Liver (tissue), 9 donors: ENCODE data around the gene MAML3. TPM values are rescaled to one million over a fixed set of nuclear protein-coding genes. Genes with fewer than 3 reads are reported as not detected.

Experiments
- DNase-seq: peaks from one replicate; pipeline ENCODE4 v3.0.0-alpha.2; 2017; ENCODE audit warnings: low spot score
- H3K27ac ChIP-seq, 2 donors: one replicate each; pipeline ENCODE4 v1.7.0; 2013; ENCODE audit warnings: inconsistent platforms in 2 of 2, low read length in 2 of 2, control low read depth in 1 of 2, low read depth in 1 of 2, mild to moderate bottlenecking in 1 of 2
- H3K27me3 ChIP-seq, 4 donors: one replicate each; pipeline versions ENCODE4 v1.6.1 to v1.7.0; 2013; ENCODE audit warnings: low read length in 3 of 4, inconsistent platforms in 1 of 4, mild to moderate bottlenecking in 1 of 4, moderate library complexity in 1 of 4; ENCODE audit not compliant: control insufficient read depth in 4 of 4, insufficient read depth in 4 of 4
- H3K36me3 ChIP-seq, 4 donors: one replicate each; pipeline versions ENCODE4 v1.6.1 to v1.7.0; 2013; ENCODE audit warnings: low read length in 3 of 4, mild to moderate bottlenecking in 3 of 4, low read depth in 1 of 4, moderate library complexity in 1 of 4; ENCODE audit not compliant: control insufficient read depth in 4 of 4, insufficient read depth in 3 of 4
- H3K4me1 ChIP-seq, 4 donors: one replicate each; pipeline versions ENCODE4 v1.6.1 to v1.7.0; 2013; ENCODE audit warnings: low read length in 3 of 4, mild to moderate bottlenecking in 3 of 4, moderate library complexity in 1 of 4; ENCODE audit not compliant: control insufficient read depth in 4 of 4, insufficient read depth in 4 of 4
- H3K4me3 ChIP-seq, 3 donors: one replicate each; pipeline versions ENCODE4 v1.6.1 to v1.7.0; 2013; ENCODE audit warnings: low read length in 3 of 3, control low read depth in 1 of 3, low read depth in 1 of 3, mild to moderate bottlenecking in 1 of 3
- H3K9ac ChIP-seq, 2 donors: one replicate each; pipeline ENCODE4 v1.7.0; 2013; ENCODE audit warnings: low read length in 2 of 2, mild to moderate bottlenecking in 2 of 2, moderate library complexity in 2 of 2, control low read depth in 1 of 2, low read depth in 1 of 2
- H3K9me3 ChIP-seq, 4 donors: one replicate each; pipeline versions ENCODE4 v1.6.1 to v1.7.0; 2013; ENCODE audit warnings: low read length in 3 of 4; ENCODE audit not compliant: control insufficient read depth in 4 of 4
- ATF3 ChIP-seq: IDR thresholded peaks from 2 replicates; pipeline ENCODE4 v1.6.1; 2016; ENCODE audit warnings: antibody characterized with exemption
- CTCF ChIP-seq: fragments of 150-350 bp; IDR thresholded peaks from 2 replicates; pipeline ENCODE4 v1.5.1; 2017; ENCODE audit warnings: improper control_type of control experiment, low read depth, low read length; ENCODE audit not compliant: missing input control
- EGR1 ChIP-seq, 2 donors: IDR thresholded peaks; 2 replicates each; pipeline ENCODE4 v1.6.1; 2016 to 2018; ENCODE audit warnings: antibody characterized with exemption in 2 of 2, low read depth in 2 of 2
- FOXA1 ChIP-seq: IDR thresholded peaks from 2 replicates; pipeline ENCODE4 v1.6.1; 2016; ENCODE audit warnings: antibody characterized with exemption
- FOXA2 ChIP-seq: IDR thresholded peaks from 2 replicates; pipeline ENCODE4 v1.6.1; 2016; ENCODE audit warnings: antibody characterized with exemption
- GABPA ChIP-seq, 2 donors: IDR thresholded peaks in 1 of 2; conservative IDR thresholded peaks in 1 of 2; 2 replicates each; pipeline ENCODE4 v1.6.1; 2016; ENCODE audit warnings: antibody characterized with exemption in 2 of 2, mild to moderate bottlenecking in 1 of 2, moderate library complexity in 1 of 2
- HNF4A ChIP-seq, 2 donors: conservative IDR thresholded peaks; 2 replicates each; pipeline ENCODE4 v1.6.1; 2016; ENCODE audit warnings: antibody characterized with exemption in 2 of 2, mild to moderate bottlenecking in 2 of 2
- HNF4G ChIP-seq: IDR thresholded peaks from 2 replicates; pipeline ENCODE4 v1.6.1; 2016; ENCODE audit warnings: antibody characterized with exemption
- JUND ChIP-seq, 2 donors: IDR thresholded peaks; 2 replicates each; pipeline ENCODE4 v1.6.1; 2016; ENCODE audit warnings: antibody characterized with exemption in 2 of 2
- MAX ChIP-seq: IDR thresholded peaks from 2 replicates; pipeline ENCODE4 v1.6.1; 2016; ENCODE audit warnings: antibody characterized with exemption
- RAD21 ChIP-seq, 2 donors: IDR thresholded peaks; 2 replicates each; pipeline ENCODE4 v1.6.1; 2016; ENCODE audit warnings: antibody characterized with exemption in 2 of 2, mild to moderate bottlenecking in 2 of 2
- REST ChIP-seq: IDR thresholded peaks from 2 replicates; pipeline ENCODE4 v1.6.1; 2016; ENCODE audit warnings: antibody characterized with exemption, mild to moderate bottlenecking
- RXRA ChIP-seq, 2 donors: IDR thresholded peaks; 2 replicates each; pipeline ENCODE4 v1.6.1; 2017 to 2018; ENCODE audit warnings: antibody characterized with exemption in 2 of 2, mild to moderate bottlenecking in 1 of 2
- SP1 ChIP-seq: IDR thresholded peaks from 2 replicates; pipeline ENCODE4 v1.6.1; 2018; ENCODE audit warnings: antibody characterized with exemption, mild to moderate bottlenecking
- TAF1 ChIP-seq: conservative IDR thresholded peaks from 2 replicates; pipeline ENCODE4 v1.6.1; 2016; ENCODE audit warnings: antibody characterized with exemption, mild to moderate bottlenecking
- YY1 ChIP-seq: IDR thresholded peaks from 2 replicates; pipeline ENCODE4 v1.6.1; 2016; ENCODE audit warnings: antibody characterized with exemption, mild to moderate bottlenecking
- ZBTB33 ChIP-seq: IDR thresholded peaks from 2 replicates; pipeline ENCODE4 v1.6.1; 2016; ENCODE audit warnings: antibody characterized with exemption
- WGBS: extraction: QIAGEN DNeasy Blood & Tissue Kit; methylation state at CpG from one replicate; pipeline ENCODE4 v1.1.7; 2013; 5-methylcytosine and 5-hydroxymethylcytosine counted together
- polyA plus RNA-seq, 2 donors: library from polyadenylated mRNA; stranded (reverse) in 1 of 2; unstranded in 1 of 2; fragments of 200-250 nt in 1 of 2; fragments of >200 nt in 1 of 2; fragmentation: Nextera tagmentation in 1 of 2; extraction: Ambion mirVana in 1 of 2; gene quantifications; one replicate each; pipeline versions ENCODE4 v1.2.1 to v1.2.3, GENCODE V29; 2013 to 2015
- total RNA-seq, 2 donors: library from RNA; depleted of rRNA; stranded (reverse); fragments of >200 nt; gene quantifications; one replicate each; pipeline ENCODE4 v1.2.3, GENCODE V29; 2014
- donor health status: healthy.
- donor health status: healthy.
- donor health status: healthy.
- donor health status: healthy.
- donor health status: healthy.

The MAML3 gene
- total and polyA plus RNA-seq, 4 donors = 1.3 to 4.3 (median 2.7) TPM

- H3K4me1 ChIP-seq = peaks cover 7 to 21% (median 10%) of the 10 kb centered on the region in 4 donors
- H3K27me3 ChIP-seq = no peaks in the 10 kb centered on the region
- peak; percentile 45 for DNase-seq
- no peaks in the 10 kb centered on the region for H3K36me3 ChIP-seq
- H3K27ac ChIP-seq = peak overlapping the region; percentile 58 to 94
- WGBS = 11% methylated on average over 59 of the region's 59 CpGs
- peak overlapping the region in 1 of 2 donors; percentile 48 for H3K9ac ChIP-seq
- H3K4me3 ChIP-seq = peak overlapping the region in 2 of 3 donors; percentile 48 to 75
- no peak for TF ChIP-seq CTCF
- no peak for TF ChIP-seq HNF4G
- TF ChIP-seq ZBTB33 = no peak
- TF ChIP-seq RAD21 (IDR thresholded peaks at IDR 0.05) = peak in 1 of 2 donors; percentile 7
- TF ChIP-seq TAF1 = no peak
- no peaks in the 10 kb centered on the region for H3K9me3 ChIP-seq
These were observed 418.4 kb downstream of the MAML3 start for GRCh38 chr4:139735381-139736273.

- under 1% methylated on average over 42 of the region's 42 CpGs for WGBS
- TF ChIP-seq JUND (IDR thresholded peaks at IDR 0.05) (no peak), GABPA (IDR thresholded peaks at IDR 0.05 in 1 of 2, conservative IDR thresholded peaks at IDR 0.05 in 1 of 2) (no peak), RXRA (IDR thresholded peaks at IDR 0.05) (no peak), MAX (no peak), ATF3 (no peak), YY1 (no peak), EGR1 (IDR thresholded peaks at IDR 0.05; ENCODE audit: low read depth in 2 of 2) (no peak), FOXA1 (no peak), RAD21 (IDR thresholded peaks at IDR 0.05) (peak; percentile 75 to 85), SP1 (no peak), CTCF (peak; percentile 76), TAF1 (no peak), HNF4A (conservative IDR thresholded peaks at IDR 0.05) (no peak), ZBTB33 (no peak), FOXA2 (no peak), REST (no peak)
- Histone ChIP-seq H3K9ac (peak overlapping the region; percentile 70 to 87), H3K27ac (peak overlapping the region; percentile 58 to 94), H3K9me3 (no peaks in the 10 kb centered on the region), H3K36me3 (no peaks in the 10 kb centered on the region), H3K4me1 (peaks cover 4 to 14% (median 7%) of the 10 kb centered on the region in 4 donors), H3K27me3 (no peaks in the 10 kb centered on the region), H3K4me3 (peak overlapping the region; percentile 43 to 75 (median 48))
- DNase-seq = peak; percentile 79
These were observed 419.1 kb downstream of the MAML3 start for GRCh38 chr4:139734875-139735380.
